ENCODE results near the gene GUCY1A2.
"Not testable (repeated sequence)": the region's sequence is repeated elsewhere in the genome, so short reads cannot be mapped to it uniquely, and the experiment has no call there.

The GUCY1A2 gene

DNA sequence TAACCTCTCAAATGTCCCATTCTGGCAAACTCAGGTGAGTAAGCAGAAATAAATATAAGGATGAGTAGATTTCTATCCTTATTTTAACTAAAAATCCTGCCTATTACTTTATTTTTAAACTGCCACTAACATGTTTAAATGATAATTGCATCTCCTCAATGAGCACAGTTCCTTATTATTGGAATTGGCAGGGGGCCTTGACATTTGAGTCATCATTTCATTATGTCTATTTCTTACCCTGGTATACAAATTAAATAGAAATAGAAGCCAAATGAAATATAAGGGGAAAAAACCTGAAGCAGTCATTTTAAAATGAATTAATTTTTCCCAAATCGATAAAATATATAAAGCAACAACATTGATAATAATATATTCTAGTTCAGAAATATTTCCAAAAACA, 81.2 kb downstream of the GUCY1A2 start:
- DNase-seq: no peak

DNA sequence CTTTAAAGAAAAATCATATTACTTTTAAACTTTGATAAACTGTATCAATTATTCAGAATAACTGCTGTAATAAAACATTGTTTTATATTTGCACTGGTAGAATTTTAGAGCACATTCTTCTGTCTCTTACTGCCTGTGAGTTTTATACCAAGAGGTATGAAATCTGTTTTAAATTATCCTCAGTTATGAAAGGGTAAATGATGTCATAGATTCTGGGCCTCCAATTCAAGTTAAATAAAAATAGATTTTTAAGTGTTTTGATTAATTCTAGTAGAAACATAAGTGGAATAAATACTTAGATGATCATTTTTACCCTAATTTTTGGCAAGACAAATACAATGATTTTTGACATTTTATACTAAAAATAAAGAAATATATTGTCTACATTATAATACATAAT, 93.0 kb downstream of the GUCY1A2 start:
- no peak for DNase-seq

DNA sequence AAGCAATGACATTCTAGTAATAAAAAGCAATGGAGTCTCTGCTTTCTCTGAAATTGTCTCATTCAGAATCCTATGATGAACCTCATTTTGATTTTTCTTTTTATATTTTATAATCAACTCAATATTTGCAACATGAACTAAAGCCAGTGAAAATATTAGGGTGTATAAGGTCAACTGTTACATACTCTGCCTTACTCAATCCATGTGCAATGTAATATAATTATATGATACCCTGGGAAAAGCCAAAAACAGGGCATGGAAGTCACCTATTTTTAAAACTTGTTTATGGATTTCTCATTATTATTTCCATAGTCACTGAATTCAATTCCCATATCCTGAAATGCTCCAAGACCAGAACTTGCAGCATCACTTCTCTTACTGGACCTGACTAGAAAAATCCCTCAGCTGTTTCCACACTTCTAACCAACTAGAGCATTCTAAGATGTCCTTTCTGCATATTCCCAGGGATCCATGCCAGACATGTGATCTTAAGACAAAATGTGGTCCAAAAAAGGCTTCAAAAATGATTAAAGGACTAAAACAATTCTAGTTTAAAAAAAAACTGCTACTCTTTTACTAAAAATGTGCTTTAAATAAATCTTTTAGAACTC, 97.3 kb downstream of the GUCY1A2 start:
- no peak for DNase-seq

- DNase-seq: no peak
These were observed 100.3 kb downstream of the GUCY1A2 start for GRCh38 chr11:106917973-106918372.

DNA sequence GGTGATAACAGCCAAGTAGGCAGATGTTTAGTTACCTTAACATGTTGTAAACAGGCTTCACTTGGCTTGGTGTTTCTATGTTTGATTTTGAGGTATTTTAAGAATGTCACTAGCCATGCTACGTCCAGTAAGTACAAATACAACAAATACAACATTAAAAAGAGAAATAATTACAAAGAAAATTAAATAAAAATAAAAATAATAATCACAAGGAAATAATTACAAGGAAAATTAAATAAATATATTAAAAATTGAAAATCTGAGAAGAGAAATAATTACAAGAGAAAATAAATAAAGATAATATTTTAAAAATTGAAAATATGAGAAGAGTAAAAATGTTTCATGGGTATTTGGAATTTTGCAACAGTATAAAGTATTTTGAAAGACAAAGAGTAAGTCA, 103.9 kb downstream of the GUCY1A2 start:
- no peak for DNase-seq

DNA sequence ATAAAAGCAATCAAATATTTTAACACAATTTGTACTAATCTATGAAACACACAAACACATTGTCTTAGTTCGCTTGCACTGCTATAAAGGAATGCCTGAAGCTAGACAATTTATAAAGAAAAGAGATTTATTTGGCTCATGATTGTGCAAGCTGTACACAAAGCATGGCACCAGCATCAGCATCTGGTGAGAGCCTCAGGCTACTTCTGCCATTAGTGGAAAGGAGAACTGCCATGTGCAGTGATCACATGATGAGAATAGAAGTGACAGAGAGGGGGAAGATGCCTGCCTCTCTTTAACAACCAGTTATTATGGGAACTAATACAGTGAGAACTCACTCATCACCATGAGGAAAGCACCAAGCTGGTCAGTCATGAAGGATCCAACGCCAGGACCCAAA, 105.1 kb downstream of the GUCY1A2 start:
- no peak for DNase-seq

GRCh38 chr11:106904826-106905225, 113.5 kb downstream of the GUCY1A2 start:
- DNase-seq: no peak

- DNase-seq: no peak
These were observed 128.6 kb downstream of the GUCY1A2 start for GRCh38 chr11:106889718-106890117.

GRCh38 chr11:106888386-106888785, 129.9 kb downstream of the GUCY1A2 start:
- no peak for DNase-seq

DNA sequence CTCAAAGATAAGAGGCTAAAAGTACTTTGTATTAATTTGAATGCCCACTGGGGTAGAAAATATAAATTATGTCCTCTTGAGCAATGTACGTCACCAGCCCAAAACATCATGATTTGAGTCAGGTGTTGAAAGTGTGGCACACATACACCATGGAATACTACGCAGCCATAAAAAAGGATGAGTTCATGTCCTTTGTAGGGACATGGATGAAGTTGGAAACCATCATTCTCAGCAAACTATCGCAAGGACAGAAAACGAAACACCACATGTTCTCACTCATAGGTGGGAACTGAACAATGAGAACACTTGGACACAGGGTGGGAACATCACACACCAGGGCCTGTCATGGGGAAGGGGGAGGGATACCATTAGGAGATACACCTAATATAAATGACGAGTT, 134.6 kb downstream of the GUCY1A2 start:
- not testable (repeated sequence) for DNase-seq

DNA sequence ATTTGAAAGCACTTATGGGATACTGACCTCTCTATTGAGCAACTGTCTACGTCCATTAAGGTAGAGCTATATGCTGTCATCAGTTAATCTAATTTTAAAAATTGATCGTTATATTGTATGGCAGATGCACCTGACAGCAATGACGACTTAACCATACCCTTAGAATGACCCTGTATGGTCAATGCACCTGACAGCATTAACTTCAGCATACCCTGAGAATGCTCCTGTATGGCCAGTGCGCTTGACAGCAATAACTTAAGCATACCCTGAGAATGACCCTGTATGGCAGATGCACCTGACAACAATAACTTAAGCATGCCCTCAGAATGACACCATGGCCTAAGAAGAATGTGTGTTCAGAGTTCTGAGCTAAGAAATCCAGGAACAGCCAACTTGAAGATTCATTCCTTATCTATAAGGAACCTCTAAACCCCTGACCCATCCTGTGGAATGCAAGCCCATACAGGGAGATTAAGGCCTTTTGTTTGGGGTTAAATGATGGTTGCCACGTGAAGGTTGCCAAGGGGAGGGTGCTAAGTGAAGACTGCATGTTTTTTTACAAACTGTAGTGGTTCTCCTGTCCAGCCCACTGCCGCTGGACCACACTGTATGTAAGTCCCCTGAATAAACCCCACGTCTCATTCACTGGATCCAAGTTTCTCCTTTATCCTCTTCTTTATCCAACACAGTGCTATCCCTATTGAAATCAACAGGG, 138.3 kb downstream of the GUCY1A2 start:
- DNase-seq: no peak

- DNase-seq: no peak
These were observed 139.2 kb downstream of the GUCY1A2 start for GRCh38 chr11:106879029-106879428.

- DNase-seq: no peak
These were observed 143.3 kb downstream of the GUCY1A2 start for GRCh38 chr11:106875013-106875412.

- DNase-seq: no peak
These were observed 146.0 kb downstream of the GUCY1A2 start for GRCh38 chr11:106872246-106872645.

- DNase-seq: no peak
These were observed 160.1 kb downstream of the GUCY1A2 start for GRCh38 chr11:106858200-106858599.

DNA sequence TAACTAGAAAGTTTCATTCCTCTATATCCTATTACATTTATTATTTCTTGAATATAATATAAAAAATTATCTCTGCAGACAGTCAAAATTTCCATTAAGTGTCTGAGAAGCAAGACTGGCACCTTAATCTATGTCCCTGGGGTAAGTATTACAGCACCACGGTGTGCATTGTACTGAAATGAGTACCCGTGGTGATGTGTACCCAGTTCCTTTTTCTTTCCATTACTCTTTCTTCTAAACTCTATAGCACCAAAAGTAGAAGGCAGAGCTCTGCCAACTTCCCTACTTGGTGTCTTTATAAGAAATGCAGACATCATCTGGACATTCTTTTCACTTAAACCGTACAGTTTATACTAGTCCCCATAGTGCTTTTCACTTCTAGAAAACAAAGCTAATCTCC, 161.7 kb downstream of the GUCY1A2 start:
- no peak for DNase-seq

- DNase-seq: no peak
These were observed 163.8 kb downstream of the GUCY1A2 start for GRCh38 chr11:106854429-106854828.

DNA sequence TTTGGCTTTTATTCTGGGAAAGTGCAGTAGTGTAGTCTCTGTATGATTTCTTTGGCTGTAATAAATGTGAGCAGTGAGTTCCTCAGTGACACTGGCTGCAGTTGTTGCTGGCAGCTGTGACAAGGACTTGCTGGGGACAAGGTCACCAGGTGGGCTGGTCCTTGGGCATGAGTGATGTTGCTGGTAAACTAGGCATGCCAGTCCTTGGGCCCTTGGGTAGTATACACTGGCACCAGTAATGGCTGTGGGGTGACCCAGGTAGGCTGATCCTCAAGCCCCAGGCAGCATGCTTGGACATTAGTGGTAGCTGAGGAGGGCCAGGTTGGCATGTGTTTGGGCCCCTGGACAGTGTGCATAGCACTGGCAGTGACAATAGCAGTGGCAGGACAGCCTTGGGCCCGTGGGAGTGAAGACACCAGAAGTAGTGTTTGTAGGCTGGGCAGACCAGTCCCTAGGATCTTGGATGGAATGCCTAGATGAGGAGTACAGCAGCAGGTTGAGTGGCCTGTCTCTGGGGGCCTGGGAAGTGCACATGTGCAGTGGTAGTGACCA, 164.3 kb downstream of the GUCY1A2 start:
- DNase-seq: no peak

GRCh38 chr11:106852779-106853178, 165.5 kb downstream of the GUCY1A2 start:
- DNase-seq: no peak

GRCh38 chr11:106848526-106848925, 169.8 kb downstream of the GUCY1A2 start:
- DNase-seq: no peak

GRCh38 chr11:106842134-106842533, 176.1 kb downstream of the GUCY1A2 start:
- DNase-seq: no peak

DNA sequence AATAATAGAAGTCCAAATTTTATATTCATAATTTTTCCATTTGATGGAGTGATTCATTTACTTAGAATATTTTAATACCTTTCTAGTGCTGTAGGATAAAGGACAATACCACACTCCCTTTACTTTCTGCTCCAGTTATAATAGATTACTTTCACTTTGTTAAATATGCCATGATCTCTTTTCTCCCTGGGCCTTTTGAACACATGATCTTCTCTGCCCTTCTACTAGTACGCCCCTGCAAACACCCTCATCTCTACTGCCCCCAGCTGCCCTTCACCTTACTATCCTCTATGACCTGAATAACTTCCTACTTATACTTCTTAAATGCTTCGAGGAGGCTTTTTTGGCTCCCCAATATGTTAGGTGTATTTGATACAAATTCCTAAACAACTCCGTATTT, 177.3 kb downstream of the GUCY1A2 start:
- DNase-seq: no peak

- DNase-seq: no peak
These were observed 178.1 kb downstream of the GUCY1A2 start for GRCh38 chr11:106840146-106840545.

GRCh38 chr11:106834567-106834966, 183.7 kb downstream of the GUCY1A2 start:
- no peak for DNase-seq

GRCh38 chr11:106828976-106829375, 189.3 kb downstream of the GUCY1A2 start:
- no peak for DNase-seq

All from stimulated activated CD4-positive, alpha-beta T cell treated with anti-CD3 and anti-CD28 coated beads, Interleukin-4, amount 100 ng/mL, for 24 hours (primary cell).